ENCODE data around the gene PARD3B. TPM values are rescaled to one million over a fixed set of nuclear protein-coding genes. Genes with fewer than 3 reads are reported as not detected.

PARD3B gene
- total and polyA plus RNA-seq, 2 of the 8 experiments (the other 6 are each of a cell fraction or from before 2014, with no cell fraction given): 1.2 to 5.7 TPM

GRCh38 chr2:204972161-204972560 lies 426.9 kb downstream of the PARD3B start (continued):
- no peak for TF ChIP-seq CEBPB (IDR thresholded peaks at IDR 0.05; ENCODE audit: low read depth, low read length)

Data from H1 (cell line).